Kidney tubule cell (primary cell): ENCODE results near the gene RASGRF2.

Source experiments
- DNase-seq: peaks from one replicate; pipeline ENCODE4 v3.0.0-alpha.2; 2018; ENCODE audit warnings: low spot score

RASGRF2 gene

GRCh38 chr5:80951366-80951765, 8.8 kb upstream of the RASGRF2 start:
- DNase-seq = no peak

- peak; percentile 16 for DNase-seq
These were observed 6.6 kb upstream of the RASGRF2 start for GRCh38 chr5:80953587-80953986.

- DNase-seq = no peak
These were observed 5.0 kb upstream of the RASGRF2 start for GRCh38 chr5:80955082-80955590.

GRCh38 chr5:80956272-80956671, 3.9 kb upstream of the RASGRF2 start:
- no peak for DNase-seq

GRCh38 chr5:80957031-80957761, 3.0 kb upstream of the RASGRF2 start:
- peak; percentile 62 for DNase-seq

- DNase-seq = no peak
These were observed 1.5 kb upstream of the RASGRF2 start for GRCh38 chr5:80958616-80959015.

GRCh38 chr5:80959138-80959537, 1.0 kb upstream of the RASGRF2 start:
- no peak for DNase-seq

GRCh38 chr5:80960531-80961375, 590 bp downstream of the RASGRF2 start:
- DNase-seq = peak; percentile 57

GRCh38 chr5:80961376-80962281, 1.5 kb downstream of the RASGRF2 start:
- DNase-seq = peak; percentile 64

GRCh38 chr5:80962630-80963520, 2.7 kb downstream of the RASGRF2 start:
- no peak for DNase-seq

GRCh38 chr5:80963521-80963895, 3.3 kb downstream of the RASGRF2 start:
- DNase-seq = no peak

GRCh38 chr5:80963966-80964481, 3.9 kb downstream of the RASGRF2 start:
- DNase-seq = no peak

- no peak for DNase-seq
These were observed 4.3 kb downstream of the RASGRF2 start for GRCh38 chr5:80964491-80964890.

GRCh38 chr5:80964919-80965318, 4.8 kb downstream of the RASGRF2 start:
- no peak for DNase-seq

- peak; percentile 87 for DNase-seq
These were observed 7.5 kb downstream of the RASGRF2 start for GRCh38 chr5:80967500-80968181.

GRCh38 chr5:80973027-80973426, 12.9 kb downstream of the RASGRF2 start:
- no peak for DNase-seq

- peak; percentile 22 for DNase-seq
These were observed 14.9 kb downstream of the RASGRF2 start for GRCh38 chr5:80975065-80975464.

- DNase-seq = peak; percentile 9
These were observed 16.8 kb downstream of the RASGRF2 start for GRCh38 chr5:80976985-80977384.

- DNase-seq = peak; percentile 11
These were observed 17.6 kb downstream of the RASGRF2 start for GRCh38 chr5:80977764-80978163.

GRCh38 chr5:80978772-80979317, 18.7 kb downstream of the RASGRF2 start:
- DNase-seq = no peak
